Sigmoid colon (tissue), 4 donors: ENCODE results near the gene GNAQ.

Experiments
- CTCF ChIP-seq, 4 experiments: fragments of 450-650 bp in 3 of 4; fragments of 200-600 bp in 1 of 4; IDR thresholded peaks; one replicate each; pipeline ENCODE4 v1.5.1; 2016 to 2019; ENCODE audit warnings: antibody characterized with exemption in 4 of 4, mild to moderate bottlenecking in 3 of 4, moderate library complexity in 2 of 4
- EP300 ChIP-seq, 4 donors: sonication (generic); formaldehyde crosslinking; IDR thresholded peaks; one replicate each; pipeline ENCODE4 v1.6.1; 2017; ENCODE audit warnings: antibody characterized with exemption in 4 of 4
- POLR2A ChIP-seq, 2 donors: fragments of 450-650 bp; IDR thresholded peaks; one replicate each; pipeline ENCODE4 v1.6.1; 2016; ENCODE audit warnings: antibody characterized with exemption in 2 of 2, mild to moderate bottlenecking in 2 of 2, moderate library complexity in 2 of 2

GRCh38 chr9:78003730-78004129 is 27.9 kb downstream of the GNAQ start:
- TF ChIP-seq EP300 (IDR thresholded peaks at IDR 0.05) (no peak), POLR2A (IDR thresholded peaks at IDR 0.05) (no peak), CTCF (IDR thresholded peaks at IDR 0.05) (no peak)
